ENCODE data around the gene DDX51.

- TF ChIP-seq ZNF205 (CRISPR knock-in tag; IDR thresholded peaks at IDR 0.05) (no peak), CREB1 (IDR thresholded peaks at IDR 0.05) (no peak), CREB1 (CRISPR knock-in tag; IDR thresholded peaks at IDR 0.05) (no peak), GRHL1 (CRISPR knock-in tag; conservative IDR thresholded peaks at IDR 0.05) (no peak), ZBTB25 (CRISPR knock-in tag; IDR thresholded peaks at IDR 0.05) (no peak), POLR2A (IDR thresholded peaks at IDR 0.05; ENCODE audit: insufficient read depth in 1 of 2, low read depth in 2 of 2, low read length in 2 of 2) (no peak), NFIC (IDR thresholded peaks at IDR 0.05; ENCODE audit: low read length) (no peak), NR3C1 (CRISPR knock-in tag; IDR thresholded peaks at IDR 0.05) (no peak), HINFP (CRISPR knock-in tag; IDR thresholded peaks at IDR 0.05; ENCODE audit: low read depth) (no peak), ZFP91 (CRISPR knock-in tag; IDR thresholded peaks at IDR 0.05; ENCODE audit: borderline replicate concordance) (no peak), POLR2AphosphoS5 (IDR thresholded peaks at IDR 0.05; ENCODE audit: low read depth, low read length) (no peak), ZNF580 (CRISPR knock-in tag; IDR thresholded peaks at IDR 0.05; ENCODE audit: borderline replicate concordance, low read depth) (no peak), CTCF (CRISPR knock-in tag; IDR thresholded peaks at IDR 0.05) (no peak), MLLT10 (CRISPR knock-in tag; IDR thresholded peaks at IDR 0.05) (no peak), ZNF280D (CRISPR knock-in tag; IDR thresholded peaks at IDR 0.05) (no peak)
These were observed 33.4 kb downstream of the DDX51 start for GRCh38 chr12:132110677-132111076.
